ENCODE results near the gene AMOTL1.
"Not testable (repeated sequence)": the region's sequence is repeated elsewhere in the genome, so short reads cannot be mapped to it uniquely, and the experiment has no call there.

AMOTL1 gene

GRCh38 chr11:94876645-94877442 is 108.7 kb downstream of the AMOTL1 start:
- peak; percentile 96 for DNase-seq (ENCODE audit: low spot score)

GRCh38 chr11:94877443-94878200 is 109.5 kb downstream of the AMOTL1 start:
- no peak for DNase-seq (ENCODE audit: low spot score)

GRCh38 chr11:94879006-94879405 is 110.8 kb downstream of the AMOTL1 start:
- no peak for DNase-seq (ENCODE audit: low spot score)

- DNase-seq (ENCODE audit: low spot score), result no peak
Measured at GRCh38 chr11:94880216-94880615, 112.1 kb downstream of the AMOTL1 start.

GRCh38 chr11:94882931-94883330 is 114.8 kb downstream of the AMOTL1 start:
- no peak for DNase-seq (ENCODE audit: low spot score)

GRCh38 chr11:94883878-94884277 is 115.7 kb downstream of the AMOTL1 start:
- DNase-seq (ENCODE audit: low spot score), result no peak

- no peak for DNase-seq (ENCODE audit: low spot score)
Measured at GRCh38 chr11:94884376-94884775, 116.2 kb downstream of the AMOTL1 start.

GRCh38 chr11:94885133-94885532 is 117.0 kb downstream of the AMOTL1 start:
- DNase-seq (ENCODE audit: low spot score), result no peak

- no peak for DNase-seq (ENCODE audit: low spot score)
Measured at GRCh38 chr11:94885581-94885980, 117.4 kb downstream of the AMOTL1 start.

GRCh38 chr11:94888204-94888603 is 120.0 kb downstream of the AMOTL1 start:
- DNase-seq (ENCODE audit: low spot score), result no peak

- DNase-seq (ENCODE audit: low spot score), result no peak
Measured at GRCh38 chr11:94895451-94895850, 127.3 kb downstream of the AMOTL1 start.

- no peak for DNase-seq (ENCODE audit: low spot score)
Measured at GRCh38 chr11:94895971-94896370, 127.8 kb downstream of the AMOTL1 start.

GRCh38 chr11:94897330-94897768 is 129.2 kb downstream of the AMOTL1 start:
- peak; percentile 41 for DNase-seq (ENCODE audit: low spot score)

GRCh38 chr11:94907226-94907625 is 139.1 kb downstream of the AMOTL1 start:
- DNase-seq (ENCODE audit: low spot score), result no peak

GRCh38 chr11:94909371-94909820 is 141.2 kb downstream of the AMOTL1 start:
- no peak for DNase-seq (ENCODE audit: low spot score)

- no peak for DNase-seq (ENCODE audit: low spot score)
Measured at GRCh38 chr11:94910270-94910669, 142.1 kb downstream of the AMOTL1 start.

GRCh38 chr11:94910779-94911178 is 142.6 kb downstream of the AMOTL1 start:
- no peak for DNase-seq (ENCODE audit: low spot score)

- DNase-seq (ENCODE audit: low spot score), result no peak
Measured at GRCh38 chr11:94912806-94913205, 144.7 kb downstream of the AMOTL1 start.

- not testable (repeated sequence) for DNase-seq (ENCODE audit: low spot score)
Measured at GRCh38 chr11:94913718-94914394, 145.7 kb downstream of the AMOTL1 start.

- DNase-seq (ENCODE audit: low spot score), result no peak
Measured at GRCh38 chr11:94920311-94920710, 152.2 kb downstream of the AMOTL1 start.

- DNase-seq (ENCODE audit: low spot score), result no peak
Measured at GRCh38 chr11:94922321-94923003, 154.3 kb downstream of the AMOTL1 start.

GRCh38 chr11:94923004-94923334 is 154.8 kb downstream of the AMOTL1 start:
- DNase-seq (ENCODE audit: low spot score), result no peak

Measured in COLO829 (cell line).